Lung (tissue), 12 donors: Measurements from ENCODE around the gene TTC13. TPM values are rescaled to one million over a fixed set of nuclear protein-coding genes. Genes with fewer than 3 reads are reported as not detected.

Experiments
- ATAC-seq: fragments of 200-7000 bp; cut with Tn5 transposase; one replicate; pipeline ENCODE4 v1.9.1; 2020; ENCODE audit warnings: moderate number of reproducible peaks; ENCODE audit not compliant: insufficient read depth, low FRiP score
- DNase-seq, 3 donors: peaks; one replicate each; pipeline ENCODE4 v3.0.0-alpha.2; 2013 to 2017
- H3K27ac ChIP-seq, 2 donors: one replicate each; pipeline ENCODE4 v1.5.1; 2013; ENCODE audit warnings: mild to moderate bottlenecking in 2 of 2, moderate library complexity in 2 of 2, control low read depth in 1 of 2, inconsistent platforms in 1 of 2, low read depth in 1 of 2, low read length in 1 of 2
- H3K27me3 ChIP-seq, 3 donors: one replicate each; pipeline ENCODE4 v1.5.1; 2013; ENCODE audit warnings: low read length in 2 of 3; ENCODE audit not compliant: control insufficient read depth in 3 of 3, insufficient read depth in 3 of 3
- H3K36me3 ChIP-seq, 4 donors: one replicate each; pipeline ENCODE4 v1.5.1; 2013; ENCODE audit warnings: low read length in 4 of 4, mild to moderate bottlenecking in 1 of 4, moderate library complexity in 1 of 4; ENCODE audit not compliant: control insufficient read depth in 4 of 4, insufficient read depth in 4 of 4
- H3K4me1 ChIP-seq, 5 donors: one replicate each; pipeline ENCODE4 v1.5.1; 2013; ENCODE audit warnings: low read length in 5 of 5, mild to moderate bottlenecking in 2 of 5, moderate library complexity in 1 of 5; ENCODE audit not compliant: control insufficient read depth in 5 of 5, insufficient read depth in 5 of 5
- H3K4me3 ChIP-seq: one replicate; pipeline ENCODE4 v1.5.1; 2013; ENCODE audit warnings: mild to moderate bottlenecking, control low read depth, moderate library complexity
- H3K9ac ChIP-seq, 2 donors: one replicate each; pipeline ENCODE4 v1.5.1; 2013; ENCODE audit warnings: low read length in 2 of 2, control low read depth in 1 of 2; ENCODE audit not compliant: insufficient read depth in 1 of 2
- H3K9me3 ChIP-seq, 4 donors: one replicate each; pipeline ENCODE4 v1.5.1; 2013; ENCODE audit warnings: low read length in 3 of 4, mild to moderate bottlenecking in 1 of 4, moderate library complexity in 1 of 4; ENCODE audit not compliant: control insufficient read depth in 4 of 4, insufficient read depth in 3 of 4
- whole genome bisulfite sequencing, 2 donors: extraction: QIAGEN DNeasy Blood & Tissue Kit; methylation state at CpG; one replicate each; pipeline ENCODE4 v1.1.7; 2013; 5-methylcytosine and 5-hydroxymethylcytosine counted together
- polyA plus RNA-seq, 2 donors: library from polyadenylated mRNA; stranded (reverse); fragments of 200-250 nt; gene quantifications; one replicate each; pipeline ENCODE4 v1.2.1, GENCODE V29; 2013
- total RNA-seq, 2 donors: library from RNA; depleted of rRNA in 1 of 2; stranded (reverse); fragments of >200 nt in 1 of 2; gene quantifications; one replicate each; pipeline ENCODE4 v1.2.1, GENCODE V29; 2014 to 2021
- TF ChIP-seq, protein P1 (sequence below): IDR thresholded peaks from 2 replicates; pipeline ENCODE4 v1.5.1; 2012; ENCODE audit warnings: mild to moderate bottlenecking; ENCODE audit errors: control extremely low read depth, extremely low read depth
- donor health status: control.
- donor health status: control.
- donor health status: Bipolar disorder and iron deficiency.
- donor health status: healthy.
- donor health status: DM: yes; HTN: yes; CAD: no.

Gene TTC13
- total and polyA plus RNA-seq, 4 donors: 7.9 to 24.5 (median 17.4) TPM

DNA sequence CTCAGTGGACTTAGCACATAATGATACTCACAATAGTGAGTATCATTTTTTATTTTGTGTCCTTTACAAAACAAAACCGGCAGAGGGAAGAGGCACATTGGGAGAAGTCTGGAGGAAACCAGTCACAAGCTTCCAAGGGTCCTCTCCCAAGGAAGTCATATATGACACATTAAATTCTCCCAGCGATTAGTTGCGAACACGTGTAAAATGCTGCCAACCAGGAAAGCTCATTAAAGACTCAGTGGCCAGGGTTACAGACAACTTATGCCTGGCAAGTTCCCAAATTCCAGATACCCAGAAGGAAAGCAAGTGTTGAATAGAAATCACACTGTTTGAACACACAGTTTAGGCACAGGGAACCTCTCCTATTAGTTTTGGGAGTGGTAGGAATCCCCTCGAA is 52.5 kb downstream of the TTC13 start:
- H3K36me3 ChIP-seq: peaks cover 13 to 24% (median 14%) of the 10 kb centered on the region in 4 donors
- H3K27me3 ChIP-seq: no peaks in the 10 kb centered on the region
- H3K4me3 ChIP-seq: no peak overlapping the region
- WGBS, 2 donors: 79 to 86% methylated on average over 5 of the region's 5 CpGs
- ATAC-seq (no peak), DNase-seq (no peak)
- H3K9ac ChIP-seq: no peak overlapping the region
- no peaks in the 10 kb centered on the region for H3K9me3 ChIP-seq
- H3K27ac ChIP-seq: no peak overlapping the region
- no peaks in the 10 kb centered on the region for H3K4me1 ChIP-seq
- TF ChIP-seq, protein P1, sequence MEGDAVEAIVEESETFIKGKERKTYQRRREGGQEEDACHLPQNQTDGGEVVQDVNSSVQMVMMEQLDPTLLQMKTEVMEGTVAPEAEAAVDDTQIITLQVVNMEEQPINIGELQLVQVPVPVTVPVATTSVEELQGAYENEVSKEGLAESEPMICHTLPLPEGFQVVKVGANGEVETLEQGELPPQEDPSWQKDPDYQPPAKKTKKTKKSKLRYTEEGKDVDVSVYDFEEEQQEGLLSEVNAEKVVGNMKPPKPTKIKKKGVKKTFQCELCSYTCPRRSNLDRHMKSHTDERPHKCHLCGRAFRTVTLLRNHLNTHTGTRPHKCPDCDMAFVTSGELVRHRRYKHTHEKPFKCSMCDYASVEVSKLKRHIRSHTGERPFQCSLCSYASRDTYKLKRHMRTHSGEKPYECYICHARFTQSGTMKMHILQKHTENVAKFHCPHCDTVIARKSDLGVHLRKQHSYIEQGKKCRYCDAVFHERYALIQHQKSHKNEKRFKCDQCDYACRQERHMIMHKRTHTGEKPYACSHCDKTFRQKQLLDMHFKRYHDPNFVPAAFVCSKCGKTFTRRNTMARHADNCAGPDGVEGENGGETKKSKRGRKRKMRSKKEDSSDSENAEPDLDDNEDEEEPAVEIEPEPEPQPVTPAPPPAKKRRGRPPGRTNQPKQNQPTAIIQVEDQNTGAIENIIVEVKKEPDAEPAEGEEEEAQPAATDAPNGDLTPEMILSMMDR: no peak

DNA sequence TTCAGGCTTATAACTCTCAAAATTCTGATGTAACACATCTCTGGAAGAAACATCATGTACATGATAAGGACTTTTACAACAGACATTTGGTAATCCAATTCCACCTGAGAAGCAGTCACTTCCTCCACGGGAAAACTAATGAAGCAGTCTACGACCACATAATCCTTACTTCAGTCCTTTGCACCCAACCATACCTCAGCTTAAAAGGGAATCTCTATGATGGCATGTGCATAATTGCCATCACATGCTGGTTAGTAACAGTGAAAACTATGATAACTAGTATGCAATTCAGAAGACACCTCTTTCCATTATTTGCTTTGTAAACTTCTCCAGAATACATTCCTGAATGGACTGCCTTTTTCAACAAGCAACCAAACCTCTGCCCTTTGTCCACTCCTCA is 53.1 kb downstream of the TTC13 start:
- 77 to 84% methylated on average over 2 of the region's 2 CpGs for WGBS, 2 donors
- Histone ChIP-seq H3K9me3 (no peaks in the 10 kb centered on the region), H3K9ac (no peak overlapping the region), H3K27ac (no peak overlapping the region), H3K36me3 (peaks cover 12 to 20% (median 12%) of the 10 kb centered on the region in 4 donors), H3K27me3 (no peaks in the 10 kb centered on the region), H3K4me3 (no peak overlapping the region), H3K4me1 (no peaks in the 10 kb centered on the region)
- TF ChIP-seq, protein P1: no peak
- no peak for ATAC-seq
- DNase-seq: no peak

DNA sequence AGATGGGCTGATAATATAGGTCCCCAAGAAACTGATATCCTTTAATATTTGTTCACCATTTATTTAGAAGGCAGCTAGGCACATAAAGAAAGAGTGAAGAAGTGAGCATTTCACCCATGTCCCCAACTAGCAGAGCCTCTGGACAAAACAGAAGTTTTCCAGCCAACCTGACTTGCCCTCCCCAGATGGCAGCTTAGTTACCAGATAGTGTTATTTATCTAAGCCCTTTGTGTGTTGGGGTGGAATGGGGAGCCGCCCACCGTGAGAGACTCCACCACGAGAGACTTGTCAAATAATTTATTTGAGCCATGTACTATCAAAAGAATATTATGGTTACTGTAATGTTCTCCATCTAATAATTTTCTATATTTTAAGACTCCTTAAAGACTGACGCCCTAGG is 55.5 kb downstream of the TTC13 start:
- Histone ChIP-seq H3K36me3 (peaks cover 6 to 29% (median 13%) of the 10 kb centered on the region in 4 donors), H3K4me3 (no peak overlapping the region), H3K27me3 (no peaks in the 10 kb centered on the region), H3K9me3 (no peaks in the 10 kb centered on the region), H3K9ac (no peak overlapping the region), H3K27ac (no peak overlapping the region), H3K4me1 (no peaks in the 10 kb centered on the region)
- no peak for DNase-seq
- 92 to 93% methylated on average over 4 of the region's 4 CpGs for WGBS, 2 donors
- ATAC-seq: no peak
- TF ChIP-seq, protein P1: no peak

DNA sequence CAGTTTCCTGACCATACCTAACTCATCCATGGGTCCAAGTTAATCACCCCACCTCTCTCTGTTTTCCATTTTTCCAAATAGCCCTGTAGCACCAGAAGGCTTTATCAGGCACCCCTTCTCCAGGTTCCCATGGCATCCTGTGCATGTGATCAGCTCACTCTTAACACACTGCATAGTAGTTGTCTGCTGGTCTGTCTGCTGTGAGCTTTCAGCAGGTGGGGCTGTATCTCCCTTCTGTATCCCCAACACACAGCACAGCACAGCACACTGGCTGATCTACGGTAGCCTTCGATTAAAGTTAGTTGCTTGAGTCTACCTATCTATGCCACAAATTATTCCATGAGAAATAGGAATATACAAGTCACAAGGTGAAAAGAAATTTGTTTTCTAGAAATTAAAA is 56.0 kb downstream of the TTC13 start:
- WGBS, 2 donors: 92 to 94% methylated on average over 2 of the region's 2 CpGs
- no peak for DNase-seq

More for the DNA sequence above, 56.0 kb downstream of the TTC13 start:
- ATAC-seq: no peak
- Histone ChIP-seq H3K36me3 (peaks cover 6 to 27% (median 13%) of the 10 kb centered on the region in 4 donors), H3K4me1 (peaks cover 0 to 1% (median 0%) of the 10 kb centered on the region in 5 donors), H3K27ac (no peak overlapping the region), H3K4me3 (no peak overlapping the region), H3K27me3 (no peaks in the 10 kb centered on the region), H3K9ac (no peak overlapping the region), H3K9me3 (no peaks in the 10 kb centered on the region)
- TF ChIP-seq, protein P1: no peak
